IPS-15b (cell line): Measurements from ENCODE around the gene PLA2G6.

ENCODE experiments used
- H3K27me3 ChIP-seq: one replicate; pipeline ENCODE4 v1.6.1; 2013; ENCODE audit warnings: low read length; ENCODE audit not compliant: control insufficient read depth, insufficient read depth
- H3K36me3 ChIP-seq: one replicate; pipeline ENCODE4 v1.6.1; 2013; ENCODE audit warnings: low read length; ENCODE audit not compliant: control insufficient read depth, insufficient read depth
- H3K4me1 ChIP-seq: one replicate; pipeline ENCODE4 v1.6.1; 2013; ENCODE audit warnings: mild to moderate bottlenecking, low read length; ENCODE audit not compliant: control insufficient read depth, insufficient read depth
- H3K4me3 ChIP-seq: one replicate; pipeline ENCODE4 v1.5.1; 2013; ENCODE audit warnings: low read depth, low read length
- H3K9ac ChIP-seq: one replicate; pipeline ENCODE4 v1.6.1; 2013; ENCODE audit warnings: low read depth, mild to moderate bottlenecking, low read length
- H3K9me3 ChIP-seq: one replicate; pipeline ENCODE4 v1.6.1; 2013; ENCODE audit warnings: mild to moderate bottlenecking, low read length; ENCODE audit not compliant: control insufficient read depth, insufficient read depth

Gene PLA2G6

DNA sequence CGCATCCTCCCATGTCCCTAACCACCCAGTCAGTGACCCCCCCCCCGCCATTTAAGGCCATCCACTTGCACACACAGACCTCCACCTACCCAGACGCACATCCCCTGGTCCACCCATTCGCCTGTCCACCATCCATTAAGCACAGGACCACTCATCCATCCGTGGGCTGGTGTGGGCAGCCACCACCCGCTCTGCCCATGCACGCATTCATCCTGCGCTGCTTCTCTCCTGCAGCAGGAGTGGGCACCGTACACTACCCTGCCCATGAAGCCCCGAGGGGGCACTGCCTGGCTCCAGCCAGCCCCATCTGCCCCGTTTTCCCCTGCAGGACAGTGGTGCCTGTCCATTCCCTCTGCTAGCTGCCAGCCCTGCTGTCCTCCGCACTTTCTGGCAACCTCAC, 93.8 kb downstream of the PLA2G6 start:
- peaks cover 6% of the 10 kb centered on the region for H3K36me3 ChIP-seq
- H3K9me3 ChIP-seq: no peaks in the 10 kb centered on the region
- no peak overlapping the region for H3K4me3 ChIP-seq
- peaks cover 3% of the 10 kb centered on the region for H3K4me1 ChIP-seq
- no peak overlapping the region for H3K9ac ChIP-seq
- H3K27me3 ChIP-seq: peaks cover 2% of the 10 kb centered on the region

GRCh38 chr22:38086942-38087341, 94.7 kb downstream of the PLA2G6 start:
- peaks cover 4% of the 10 kb centered on the region for H3K27me3 ChIP-seq
- no peaks in the 10 kb centered on the region for H3K9me3 ChIP-seq
- H3K4me3 ChIP-seq: no peak overlapping the region
- peaks cover 4% of the 10 kb centered on the region for H3K36me3 ChIP-seq
- H3K4me1 ChIP-seq: peaks cover 3% of the 10 kb centered on the region
- no peak overlapping the region for H3K9ac ChIP-seq

DNA sequence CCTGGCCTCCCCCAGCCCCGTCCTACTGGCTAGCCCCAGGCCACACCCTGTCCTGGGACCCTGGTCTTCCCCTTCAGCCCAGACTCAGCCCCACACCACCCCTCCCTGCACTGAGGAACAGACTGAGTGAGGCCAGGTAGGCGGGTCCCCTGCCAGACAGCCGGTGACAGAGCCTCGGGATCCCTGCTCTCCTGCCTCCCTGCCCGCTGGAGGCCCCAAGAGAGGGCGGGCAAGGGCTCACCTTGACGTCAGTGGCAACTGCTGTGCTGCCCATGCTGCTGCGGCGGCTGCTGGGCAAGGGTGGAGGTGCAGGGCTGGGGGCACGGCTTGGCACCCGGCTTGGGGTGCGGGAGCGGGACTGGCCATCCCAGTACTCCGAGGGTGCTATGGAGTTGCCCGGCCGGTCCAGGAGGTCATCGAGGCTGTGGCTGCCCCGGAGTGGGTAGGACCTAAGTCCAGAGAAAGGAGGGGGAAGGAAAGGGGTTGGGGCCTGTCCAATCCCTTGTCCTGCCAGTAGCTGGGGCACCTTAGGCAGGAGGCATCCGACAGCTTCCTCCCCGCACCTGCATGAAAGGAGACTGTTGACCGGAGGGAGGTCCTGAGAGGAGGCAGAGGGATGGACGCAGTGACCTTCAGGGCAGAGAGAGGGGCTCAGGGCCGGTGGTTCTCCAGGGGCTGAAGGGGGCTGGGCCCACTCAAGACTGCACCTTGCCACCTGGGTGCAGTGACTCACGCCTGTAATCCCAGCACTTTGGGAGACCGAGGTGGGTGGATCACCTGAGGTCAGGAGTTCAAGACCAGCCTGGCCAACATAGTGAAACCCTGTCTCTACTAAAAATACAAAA, 95.4 kb downstream of the PLA2G6 start:
- H3K4me1 ChIP-seq: peaks cover 3% of the 10 kb centered on the region
- H3K4me3 ChIP-seq: no peak overlapping the region
- no peaks in the 10 kb centered on the region for H3K9me3 ChIP-seq
- H3K36me3 ChIP-seq: peaks cover 4% of the 10 kb centered on the region
- H3K9ac ChIP-seq: no peak overlapping the region
- peaks cover 7% of the 10 kb centered on the region for H3K27me3 ChIP-seq

DNA sequence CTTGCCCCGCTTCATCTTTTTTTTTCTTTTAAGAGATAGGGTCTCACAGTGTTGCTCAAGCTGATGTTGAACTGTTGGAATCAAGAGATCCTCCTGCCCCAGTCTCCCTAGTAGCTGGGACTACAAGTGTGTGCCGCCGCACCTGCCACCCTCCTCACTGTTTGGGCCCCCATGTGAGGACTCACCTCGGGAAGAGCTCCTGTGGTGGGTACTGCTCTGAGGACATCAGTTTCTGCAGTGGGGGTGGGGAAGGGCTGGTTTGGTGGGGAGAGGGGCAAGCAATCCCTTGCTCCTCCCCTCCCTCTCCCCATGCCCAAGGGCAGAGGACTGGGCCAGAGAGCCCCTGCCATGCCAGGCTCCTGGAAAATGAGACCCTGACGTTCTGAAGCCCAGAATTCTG, 96.1 kb downstream of the PLA2G6 start:
- Histone ChIP-seq H3K9ac (no peak overlapping the region), H3K9me3 (no peaks in the 10 kb centered on the region), H3K4me3 (no peak overlapping the region), H3K4me1 (peaks cover 3% of the 10 kb centered on the region), H3K27me3 (peaks cover 8% of the 10 kb centered on the region), H3K36me3 (peaks cover 6% of the 10 kb centered on the region)

GRCh38 chr22:38085056-38085455, 96.6 kb downstream of the PLA2G6 start:
- Histone ChIP-seq H3K36me3 (peaks cover 7% of the 10 kb centered on the region), H3K4me1 (peaks cover 3% of the 10 kb centered on the region), H3K9ac (no peak overlapping the region), H3K27me3 (peaks cover 12% of the 10 kb centered on the region), H3K9me3 (no peaks in the 10 kb centered on the region), H3K4me3 (no peak overlapping the region)

DNA sequence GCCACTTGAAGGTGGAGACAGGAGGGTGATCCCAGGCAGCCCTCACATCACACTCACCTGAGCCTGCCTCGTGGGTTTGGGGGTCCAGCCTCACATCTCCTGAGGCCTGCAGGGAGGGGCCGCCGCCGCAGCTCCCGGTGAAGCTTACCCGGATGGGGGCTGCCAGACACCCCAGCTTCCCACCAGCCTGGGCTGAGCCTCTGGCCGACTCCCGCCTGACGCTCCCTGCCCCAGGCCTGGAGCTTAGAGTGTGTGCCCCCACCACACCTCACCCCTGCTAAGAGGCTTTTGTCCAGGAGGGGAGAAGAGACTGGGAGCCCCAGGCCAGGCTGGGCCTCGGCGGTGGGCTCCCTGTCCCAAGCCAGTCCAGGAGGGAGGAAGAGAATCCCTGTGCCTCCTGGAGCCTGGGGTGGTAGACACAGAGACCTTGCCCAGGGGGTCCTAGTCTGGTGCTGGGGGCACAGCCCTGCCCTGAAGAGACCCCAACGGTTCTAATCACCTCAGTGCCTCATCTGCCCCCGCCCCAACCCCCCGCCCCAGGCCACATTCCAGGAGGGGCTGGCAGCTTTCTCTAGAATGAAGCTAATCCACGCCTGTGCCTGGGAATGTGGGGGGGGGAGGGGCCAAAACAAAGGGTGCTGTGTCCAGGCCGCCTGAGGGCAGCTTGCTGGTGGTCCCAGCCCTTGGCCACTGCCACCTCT, 97.5 kb downstream of the PLA2G6 start, which contains the start of gene SLC16A8:
TSS of gene SLC16A8 (minus strand) at position 254 of the 701 bp plus-strand sequence. CDS start 1,311 bp downstream, outside the sequence.
- Histone ChIP-seq H3K9ac (no peak within 1 kb of the TSS), H3K4me3 (no peak within 1 kb of the TSS), H3K36me3 (peaks cover 7% of the 10 kb centered on the region), H3K9me3 (no peaks in the 10 kb centered on the region), H3K27me3 (peaks cover 13% of the 10 kb centered on the region), H3K4me1 (peaks cover 3% of the 10 kb centered on the region)

- no peak overlapping the region for H3K4me3 ChIP-seq
- no peak overlapping the region for H3K9ac ChIP-seq
- peaks cover 7% of the 10 kb centered on the region for H3K36me3 ChIP-seq
- H3K4me1 ChIP-seq: peaks cover under 1% of the 10 kb centered on the region
- H3K27me3 ChIP-seq: peaks cover 13% of the 10 kb centered on the region
- no peaks in the 10 kb centered on the region for H3K9me3 ChIP-seq
Observed at GRCh38 chr22:38082986-38083710, 98.5 kb downstream of the PLA2G6 start.

- peak overlapping the region; percentile 30 for H3K4me3 ChIP-seq
- no peaks in the 10 kb centered on the region for H3K4me1 ChIP-seq
- peaks cover 13% of the 10 kb centered on the region for H3K27me3 ChIP-seq
- H3K36me3 ChIP-seq: peaks cover 7% of the 10 kb centered on the region
- no peaks in the 10 kb centered on the region for H3K9me3 ChIP-seq
- H3K9ac ChIP-seq: no peak overlapping the region
Observed at GRCh38 chr22:38081941-38082828, 99.4 kb downstream of the PLA2G6 start.

- H3K36me3 ChIP-seq: peaks cover 7% of the 10 kb centered on the region
- no peaks in the 10 kb centered on the region for H3K9me3 ChIP-seq
- no peaks in the 10 kb centered on the region for H3K4me1 ChIP-seq
- H3K27me3 ChIP-seq: peaks cover 13% of the 10 kb centered on the region
- H3K9ac ChIP-seq: no peak overlapping the region
- H3K4me3 ChIP-seq: peak overlapping the region; percentile 30
Observed at GRCh38 chr22:38081636-38081940, 100.0 kb downstream of the PLA2G6 start.

- H3K9ac ChIP-seq: no peak overlapping the region
- H3K36me3 ChIP-seq: peaks cover 5% of the 10 kb centered on the region
Observed at GRCh38 chr22:38080850-38081635, 100.6 kb downstream of the PLA2G6 start.

More at GRCh38 chr22:38080850-38081635, 100.6 kb downstream of the PLA2G6 start:
- Histone ChIP-seq H3K27me3 (peaks cover 13% of the 10 kb centered on the region), H3K4me1 (no peaks in the 10 kb centered on the region), H3K4me3 (peak overlapping the region; percentile 48), H3K9me3 (no peaks in the 10 kb centered on the region)
